Stimulated activated CD4-positive, alpha-beta T cell treated with anti-CD3 and anti-CD28 coated beads, Interleukin-1b, Interleukin-23, amount 100 ng/mL, for 24 hours (primary cell): Measurements from ENCODE around the gene LRRTM4.
"Not testable (repeated sequence)": the region's sequence is repeated elsewhere in the genome, so short reads cannot be mapped to it uniquely, and the experiment has no call there.

Experiments
- DNase-seq, 4 experiments: peaks; one replicate each; pipeline ENCODE4 v3.0.0-alpha.2; 2020; ENCODE audit warnings: low read depth in 4 of 4, low spot score in 1 of 4

Gene LRRTM4

GRCh38 chr2:76895469-76895868, 626.7 kb downstream of the LRRTM4 start:
- DNase-seq, result no peak

GRCh38 chr2:76870581-76870980, 651.6 kb downstream of the LRRTM4 start:
- no peak for DNase-seq

GRCh38 chr2:76870011-76870410, 652.2 kb downstream of the LRRTM4 start:
- DNase-seq, result no peak

GRCh38 chr2:76867854-76868253, 654.3 kb downstream of the LRRTM4 start:
- no peak for DNase-seq

- DNase-seq, result no peak
Measured at GRCh38 chr2:76866464-76866863, 655.7 kb downstream of the LRRTM4 start.

GRCh38 chr2:76862901-76863300, 659.3 kb downstream of the LRRTM4 start:
- DNase-seq, result no peak

- DNase-seq, result no peak
Measured at GRCh38 chr2:76861708-76862107, 660.5 kb downstream of the LRRTM4 start.

GRCh38 chr2:76851000-76851399, 671.2 kb downstream of the LRRTM4 start:
- no peak for DNase-seq

- no peak for DNase-seq
Measured at GRCh38 chr2:76849086-76849485, 673.1 kb downstream of the LRRTM4 start.

- DNase-seq, result no peak
Measured at GRCh38 chr2:76839826-76840225, 682.4 kb downstream of the LRRTM4 start.

- no peak for DNase-seq
Measured at GRCh38 chr2:76829374-76830234, 692.6 kb downstream of the LRRTM4 start.

- DNase-seq, result no peak
Measured at GRCh38 chr2:76826691-76827090, 695.5 kb downstream of the LRRTM4 start.

- DNase-seq, result no peak
Measured at GRCh38 chr2:76825140-76825970, 696.8 kb downstream of the LRRTM4 start.

GRCh38 chr2:76821731-76822130, 700.4 kb downstream of the LRRTM4 start:
- no peak for DNase-seq

- DNase-seq, result no peak
Measured at GRCh38 chr2:76813084-76813483, 709.1 kb downstream of the LRRTM4 start.

GRCh38 chr2:76812156-76812555, 710.0 kb downstream of the LRRTM4 start:
- DNase-seq, result no peak

GRCh38 chr2:76809136-76809535, 713.0 kb downstream of the LRRTM4 start:
- no peak for DNase-seq

GRCh38 chr2:76808732-76809131, 713.4 kb downstream of the LRRTM4 start:
- no peak for DNase-seq

GRCh38 chr2:76793647-76794334, 728.4 kb downstream of the LRRTM4 start:
- DNase-seq, result no peak

- DNase-seq, result not testable (repeated sequence)
Measured at GRCh38 chr2:76781313-76781712, 740.9 kb downstream of the LRRTM4 start.

- no peak for DNase-seq
Measured at GRCh38 chr2:76763276-76763675, 758.9 kb downstream of the LRRTM4 start.

- DNase-seq, result no peak
Measured at GRCh38 chr2:76760367-76760704, 761.8 kb downstream of the LRRTM4 start.
